DMS 273 treated with DMSO at 0.1 percent for 48 hours (cell line): ENCODE results near the gene SHPK.

Source experiments
- DNase-seq: peaks from one replicate; lab custom pipeline; 2025; lab: John Stamatoyannopoulos, UW

The SHPK gene

GRCh38 chr17:3627769-3628167 is 8.3 kb downstream of the SHPK start:
- no peak for DNase-seq

- no peak for DNase-seq
Observed at GRCh38 chr17:3626831-3627768, 8.9 kb downstream of the SHPK start.

- DNase-seq = no peak
Observed at GRCh38 chr17:3622977-3623594, 13.0 kb downstream of the SHPK start.

- DNase-seq = no peak
Observed at GRCh38 chr17:3621146-3621720, 14.8 kb downstream of the SHPK start.

GRCh38 chr17:3615160-3615870 is 20.7 kb downstream of the SHPK start:
- DNase-seq = no peak

- DNase-seq = no peak
Observed at GRCh38 chr17:3613124-3613523, 22.9 kb downstream of the SHPK start.

GRCh38 chr17:3610523-3610922 is 25.5 kb downstream of the SHPK start:
- no peak for DNase-seq

GRCh38 chr17:3609689-3610088 is 26.4 kb downstream of the SHPK start:
- no peak for DNase-seq

- DNase-seq = no peak
Observed at GRCh38 chr17:3603870-3604259, 32.2 kb downstream of the SHPK start.

- DNase-seq = no peak
Observed at GRCh38 chr17:3603119-3603869, 32.8 kb downstream of the SHPK start.

GRCh38 chr17:3602499-3602898 is 33.6 kb downstream of the SHPK start:
- no peak for DNase-seq

- no peak for DNase-seq
Observed at GRCh38 chr17:3600529-3601205, 35.4 kb downstream of the SHPK start.

- no peak for DNase-seq
Observed at GRCh38 chr17:3598078-3598477, 38.0 kb downstream of the SHPK start.

- DNase-seq = no peak
Observed at GRCh38 chr17:3596804-3597464, 39.1 kb downstream of the SHPK start.

- DNase-seq = no peak
Observed at GRCh38 chr17:3594976-3595375, 41.1 kb downstream of the SHPK start.

GRCh38 chr17:3594051-3594800 is 41.8 kb downstream of the SHPK start:
- DNase-seq = no peak

GRCh38 chr17:3593384-3593783 is 42.7 kb downstream of the SHPK start:
- no peak for DNase-seq

- no peak for DNase-seq
Observed at GRCh38 chr17:3592216-3592860, 43.7 kb downstream of the SHPK start.

GRCh38 chr17:3590768-3591167 is 45.3 kb downstream of the SHPK start:
- no peak for DNase-seq
